ENCODE results near the gene CORO2B.

- TF ChIP-seq POLR2A (IDR thresholded peaks at IDR 0.05), result no peak
- TF ChIP-seq CTCF (IDR thresholded peaks at IDR 0.05 in 8 of 11, conservative IDR thresholded peaks at IDR 0.05 in 3 of 11), result no peak
Observed at GRCh38 chr15:68542348-68542747, 36.4 kb upstream of the CORO2B start.
